LNCaP clone FGC (cell line): ENCODE data around the gene LRFN2.

Source experiments
- DNase-seq: peaks from one replicate; pipeline ENCODE4 v3.0.0-alpha.2; 2011; ENCODE audit warnings: low read depth
- H3K4me3 ChIP-seq: 2 replicates; pipeline ENCODE4 v1.5.1; 2011; ENCODE audit warnings: mild to moderate bottlenecking, low read depth, low read length, control low read depth
- TF ChIP-seq, protein P1 (sequence below): IDR thresholded peaks from 2 replicates; pipeline ENCODE4 v1.5.1; 2012; ENCODE audit warnings: mild to moderate bottlenecking; ENCODE audit not compliant: control insufficient read depth, insufficient read depth; ENCODE audit errors: extremely low read depth

LRFN2 gene

DNA sequence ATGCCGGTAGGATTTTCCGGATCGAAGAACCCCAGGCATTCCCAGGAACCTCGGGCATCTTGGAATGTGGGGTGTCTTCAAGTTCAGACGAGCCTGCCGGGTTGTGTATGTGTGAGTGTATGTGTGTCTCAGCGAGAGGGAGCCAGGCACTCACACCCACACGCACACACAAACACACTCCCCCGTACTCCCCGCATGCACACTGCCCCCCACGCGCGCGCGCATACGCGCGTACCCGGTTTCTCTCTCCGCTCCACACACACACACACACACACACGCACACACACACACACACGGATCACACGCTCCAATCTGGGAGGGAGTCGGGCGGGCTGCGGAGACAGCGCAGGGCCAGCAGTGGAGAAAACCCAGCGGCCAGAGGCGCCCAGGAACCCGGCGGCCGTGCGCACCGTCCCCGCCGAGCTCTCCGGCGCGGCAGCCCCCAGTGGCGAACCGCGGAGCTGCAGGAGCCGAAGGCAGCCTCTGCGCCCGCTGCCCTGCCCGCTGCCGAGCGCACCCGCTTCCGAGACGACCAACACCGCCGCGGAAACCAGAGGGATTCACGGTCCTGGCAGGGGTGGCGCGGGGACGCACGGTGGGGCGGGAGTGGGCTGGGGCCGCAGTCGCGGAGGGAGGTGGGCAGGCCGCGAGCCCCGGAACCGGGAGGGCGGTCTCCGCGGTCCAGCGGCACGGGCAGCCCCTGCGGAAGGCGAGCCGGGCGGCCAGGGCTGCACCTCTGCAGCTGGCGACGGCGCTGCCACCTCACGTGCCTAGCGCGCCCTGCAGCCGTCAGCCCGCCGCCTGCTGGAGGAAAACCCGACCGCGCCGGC, at the start of gene LRFN2:
Gene LRFN2, minus strand, starts transcription at position 125 of the 830 bp plus-strand sequence.
- no peak for DNase-seq
- TF ChIP-seq, protein P1, sequence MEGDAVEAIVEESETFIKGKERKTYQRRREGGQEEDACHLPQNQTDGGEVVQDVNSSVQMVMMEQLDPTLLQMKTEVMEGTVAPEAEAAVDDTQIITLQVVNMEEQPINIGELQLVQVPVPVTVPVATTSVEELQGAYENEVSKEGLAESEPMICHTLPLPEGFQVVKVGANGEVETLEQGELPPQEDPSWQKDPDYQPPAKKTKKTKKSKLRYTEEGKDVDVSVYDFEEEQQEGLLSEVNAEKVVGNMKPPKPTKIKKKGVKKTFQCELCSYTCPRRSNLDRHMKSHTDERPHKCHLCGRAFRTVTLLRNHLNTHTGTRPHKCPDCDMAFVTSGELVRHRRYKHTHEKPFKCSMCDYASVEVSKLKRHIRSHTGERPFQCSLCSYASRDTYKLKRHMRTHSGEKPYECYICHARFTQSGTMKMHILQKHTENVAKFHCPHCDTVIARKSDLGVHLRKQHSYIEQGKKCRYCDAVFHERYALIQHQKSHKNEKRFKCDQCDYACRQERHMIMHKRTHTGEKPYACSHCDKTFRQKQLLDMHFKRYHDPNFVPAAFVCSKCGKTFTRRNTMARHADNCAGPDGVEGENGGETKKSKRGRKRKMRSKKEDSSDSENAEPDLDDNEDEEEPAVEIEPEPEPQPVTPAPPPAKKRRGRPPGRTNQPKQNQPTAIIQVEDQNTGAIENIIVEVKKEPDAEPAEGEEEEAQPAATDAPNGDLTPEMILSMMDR: peak; percentile 87
- H3K4me3 ChIP-seq: peak within 1 kb of the TSS; percentile 41

DNA sequence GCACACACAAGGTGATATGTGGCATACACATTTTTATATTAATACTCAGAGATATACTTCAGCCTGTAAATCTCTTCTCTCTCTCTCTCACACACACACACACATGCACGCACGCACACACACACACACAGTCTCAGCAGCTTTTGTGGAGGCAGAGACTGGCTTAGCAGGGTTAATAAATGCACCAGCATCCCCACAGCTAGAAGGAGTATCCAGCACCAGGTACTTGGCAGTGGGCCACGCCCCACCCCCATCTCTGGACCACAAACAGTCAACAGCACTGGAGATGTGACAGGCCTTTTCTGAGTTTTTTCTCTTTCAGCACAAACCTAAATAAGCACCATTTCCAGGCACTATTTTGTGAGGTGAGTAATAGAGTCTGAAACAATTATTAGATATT, 47.3 kb upstream of the LRFN2 start:
- no peak overlapping the region for H3K4me3 ChIP-seq
- TF ChIP-seq, protein P1: no peak
- no peak for DNase-seq

DNA sequence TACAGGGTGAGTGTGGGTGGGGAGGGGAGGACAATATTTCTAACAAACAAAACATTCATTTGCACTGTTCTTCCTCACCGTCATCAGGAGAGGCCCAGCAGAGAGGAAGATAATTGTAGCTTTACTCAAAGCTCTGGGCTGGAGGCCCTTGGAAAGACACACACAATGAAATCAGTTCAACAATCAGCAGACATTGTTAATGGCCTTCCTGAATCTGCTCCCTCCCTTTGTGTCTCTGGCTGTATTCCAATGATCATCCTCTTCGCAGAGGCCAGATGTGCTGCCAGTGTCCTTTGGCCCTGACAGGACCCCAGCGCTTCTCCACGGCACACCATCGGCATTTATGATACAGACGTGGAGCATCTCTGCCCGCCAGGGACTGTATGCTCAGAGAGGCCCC, 44.6 kb upstream of the LRFN2 start:
- H3K4me3 ChIP-seq: no peak overlapping the region
- DNase-seq: no peak
- TF ChIP-seq, protein P1: no peak

DNA sequence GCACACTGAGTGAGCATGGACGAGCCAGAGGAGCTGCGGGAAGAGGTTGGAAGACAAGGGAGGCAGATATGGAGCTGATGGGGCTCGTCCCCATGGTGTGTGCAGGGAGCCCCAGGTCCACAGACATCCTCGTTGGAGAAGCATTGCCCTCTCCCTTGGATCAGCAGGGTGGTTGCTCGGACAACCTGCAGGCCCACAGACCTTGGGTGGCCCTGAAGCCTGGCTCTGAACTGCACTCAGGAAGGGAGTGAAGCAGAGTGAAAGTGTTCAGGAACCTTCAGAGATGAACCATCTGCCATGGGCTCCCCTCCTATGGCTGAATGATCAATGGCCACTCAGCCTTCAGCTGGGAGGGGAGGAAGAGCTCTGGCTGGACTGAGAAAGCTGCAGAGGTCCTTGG, 43.3 kb upstream of the LRFN2 start:
- H3K4me3 ChIP-seq: no peak overlapping the region
- TF ChIP-seq, protein P1: no peak
- no peak for DNase-seq

DNA sequence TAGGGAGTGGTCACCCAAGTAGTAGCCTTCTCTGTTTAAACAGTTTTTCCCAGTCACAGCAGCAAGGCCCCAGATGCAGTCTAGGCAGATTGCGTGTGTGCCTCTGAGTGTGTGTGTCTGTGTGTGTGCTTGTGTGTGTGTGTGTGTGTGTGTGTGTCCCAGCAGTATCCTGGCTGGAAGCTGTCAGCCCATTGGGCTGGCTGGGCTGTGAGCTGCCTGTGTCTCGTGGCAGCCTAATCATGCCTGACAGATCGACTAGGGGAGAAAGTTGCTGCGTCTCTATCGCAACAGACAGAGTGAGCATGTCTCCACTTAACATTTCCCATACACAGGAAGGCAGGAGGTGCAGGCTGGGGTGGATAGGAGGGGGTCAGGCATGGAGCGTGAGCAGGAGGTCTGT, 42.9 kb upstream of the LRFN2 start:
- TF ChIP-seq, protein P1: no peak
- H3K4me3 ChIP-seq: no peak overlapping the region
- no peak for DNase-seq

DNA sequence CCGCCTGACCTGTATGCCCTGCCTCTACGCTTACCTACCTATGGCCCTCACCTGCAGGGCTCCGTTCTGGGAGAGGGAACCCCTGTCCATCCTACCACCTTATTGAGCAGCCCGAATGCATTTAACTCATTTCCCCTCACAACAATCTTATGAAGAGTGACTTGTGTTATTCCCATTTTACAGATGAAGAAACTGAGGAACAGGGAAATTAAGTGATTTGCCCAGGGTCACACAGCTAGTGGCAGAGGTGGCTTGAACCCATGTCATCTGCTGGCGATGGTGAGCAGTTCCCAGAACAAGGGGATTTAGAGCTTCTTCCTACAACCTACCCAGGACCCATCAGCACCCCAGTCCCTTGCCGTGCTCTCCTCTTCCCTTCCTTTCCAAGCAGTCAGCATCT, 42.3 kb upstream of the LRFN2 start:
- TF ChIP-seq, protein P1: no peak
- no peak for DNase-seq
- no peak overlapping the region for H3K4me3 ChIP-seq

DNA sequence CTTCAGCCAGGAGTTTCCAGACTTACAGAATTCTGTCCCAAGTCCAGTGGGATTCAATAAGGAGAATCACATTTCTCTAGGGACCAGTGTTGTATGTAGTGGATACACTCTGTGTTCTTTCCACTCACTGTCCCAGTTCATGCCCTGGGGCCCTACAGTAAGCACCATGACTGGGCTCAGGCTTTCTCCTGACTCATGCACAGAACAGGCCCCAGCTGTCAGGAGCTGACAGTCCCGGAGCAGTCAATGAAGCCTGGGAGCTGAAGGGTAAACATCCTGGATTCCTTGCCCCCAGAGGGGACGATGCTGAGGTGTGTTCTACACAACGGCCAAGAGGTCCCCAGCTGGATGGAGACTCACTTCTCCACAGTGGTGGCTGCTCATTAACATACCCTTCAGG, 40.2 kb upstream of the LRFN2 start:
- DNase-seq: no peak
- TF ChIP-seq, protein P1: no peak
- H3K4me3 ChIP-seq: no peak overlapping the region
